Naive B cell (primary cell): ENCODE results near the gene ELF4. TPM values are rescaled to one million over a fixed set of nuclear protein-coding genes. Genes with fewer than 3 reads are reported as not detected.

Experiments
- ATAC-seq, 2 donors: fragments of 150-1000 bp; cut with Tn5 transposase; 2 replicates each; pipeline ENCODE4 v1.10.0; 2021; ENCODE audit warnings: low read depth in 2 of 2, mild to moderate bottlenecking in 2 of 2, moderate library complexity in 2 of 2
- DNase-seq: peaks from one replicate; pipeline ENCODE4 v3.0.0; 2022
- H3K27ac Mint-ChIP-seq, 6 donors: one replicate each; pipeline ENCODE4 v1.8.0; 2020 to 2022; ENCODE audit warnings: mild to moderate bottlenecking in 6 of 6, mixed read lengths in 6 of 6, moderate library complexity in 5 of 6, inconsistent platforms in 2 of 6
- H3K27me3 Mint-ChIP-seq, 3 donors: one replicate each; pipeline ENCODE4 v1.8.0; 2021 to 2022; ENCODE audit warnings: mixed read lengths in 3 of 3, mild to moderate bottlenecking in 1 of 3
- H3K36me3 Mint-ChIP-seq, 2 donors: one replicate each; pipeline ENCODE4 v1.8.0; 2020 to 2022; ENCODE audit warnings: mixed read lengths in 2 of 2, inconsistent platforms in 1 of 2, mild to moderate bottlenecking in 1 of 2
- H3K4me1 Mint-ChIP-seq, 3 donors: one replicate each; pipeline ENCODE4 v1.8.0; 2020 to 2022; ENCODE audit warnings: mixed read lengths in 3 of 3, inconsistent platforms in 1 of 3, mild to moderate bottlenecking in 1 of 3, moderate library complexity in 1 of 3
- H3K4me3 Mint-ChIP-seq, 8 donors: one replicate each; pipeline ENCODE4 v1.8.0; 2020 to 2022; ENCODE audit warnings: mild to moderate bottlenecking in 8 of 8, mixed read lengths in 8 of 8, moderate library complexity in 8 of 8, inconsistent platforms in 2 of 8
- H3K9me3 Mint-ChIP-seq, 7 donors: one replicate each; pipeline ENCODE4 v1.8.0; 2020 to 2022; ENCODE audit warnings: mixed read lengths in 7 of 7, mild to moderate bottlenecking in 5 of 7, inconsistent platforms in 2 of 7, moderate library complexity in 1 of 7
- polyA plus RNA-seq, 6 donors: library from polyadenylated mRNA; unstranded; fragments of 300-500 nt; fragmentation: Illumina TruSeq; gene quantifications; one replicate each; pipeline ENCODE4 v1.2.3, GENCODE V29; 2021; ENCODE audit warnings: low read depth in 6 of 6

The ELF4 gene
- polyA plus RNA-seq, 6 donors from 2014 or later, result 8.7 to 15.4 (median 9.7) TPM

GRCh38 chrX:130039847-130040246, 70.5 kb downstream of the ELF4 start:
- Mint-ChIP-seq H3K27ac (no peak overlapping the region), H3K27me3 (no peaks in the 10 kb centered on the region), H3K4me1 (no peaks in the 10 kb centered on the region), H3K9me3 (no peaks in the 10 kb centered on the region), H3K4me3 (no peak overlapping the region), H3K36me3 (peaks cover 0 to 4% of the 10 kb centered on the region in 2 donors)
- no peak for ATAC-seq
- DNase-seq, result no peak

- H3K4me3 Mint-ChIP-seq, result no peak overlapping the region
- no peaks in the 10 kb centered on the region for H3K27me3 Mint-ChIP-seq
- H3K27ac Mint-ChIP-seq, result peak overlapping the region in 1 of 6 donors; percentile 26
- DNase-seq (no peak), ATAC-seq (no peak)
- no peaks in the 10 kb centered on the region for H3K9me3 Mint-ChIP-seq
- no peaks in the 10 kb centered on the region for H3K36me3 Mint-ChIP-seq
- no peaks in the 10 kb centered on the region for H3K4me1 Mint-ChIP-seq
Observed at GRCh38 chrX:130034178-130034577, 76.1 kb downstream of the ELF4 start.

- H3K27ac Mint-ChIP-seq, result no peak overlapping the region
- H3K36me3 Mint-ChIP-seq, result no peaks in the 10 kb centered on the region
- peaks cover 0 to 5% (median 0%) of the 10 kb centered on the region in 3 donors for H3K4me1 Mint-ChIP-seq
- no peaks in the 10 kb centered on the region for H3K27me3 Mint-ChIP-seq
- no peak for ATAC-seq
- no peak overlapping the region for H3K4me3 Mint-ChIP-seq
- no peaks in the 10 kb centered on the region for H3K9me3 Mint-ChIP-seq
- DNase-seq, result no peak
Observed at GRCh38 chrX:130032552-130032951, 77.7 kb downstream of the ELF4 start.

GRCh38 chrX:130030826-130031225, 79.5 kb downstream of the ELF4 start:
- H3K27me3 Mint-ChIP-seq, result no peaks in the 10 kb centered on the region
- no peak overlapping the region for H3K4me3 Mint-ChIP-seq
- DNase-seq, result no peak
- no peaks in the 10 kb centered on the region for H3K9me3 Mint-ChIP-seq
- ATAC-seq, result no peak
- peaks cover 0 to 5% (median 0%) of the 10 kb centered on the region in 3 donors for H3K4me1 Mint-ChIP-seq
- no peak overlapping the region for H3K27ac Mint-ChIP-seq
- H3K36me3 Mint-ChIP-seq, result no peaks in the 10 kb centered on the region

GRCh38 chrX:130028196-130028595, 82.1 kb downstream of the ELF4 start:
- Mint-ChIP-seq H3K36me3 (peaks cover 0 to 5% of the 10 kb centered on the region in 2 donors), H3K4me3 (no peak overlapping the region), H3K4me1 (peaks cover 15 to 25% (median 15%) of the 10 kb centered on the region in 3 donors), H3K9me3 (peaks cover 0 to 3% (median 0%) of the 10 kb centered on the region in 7 donors), H3K27ac (peak overlapping the region in 1 of 6 donors; percentile 37), H3K27me3 (no peaks in the 10 kb centered on the region)
- ATAC-seq (no peak), DNase-seq (peak; percentile 40)

- peaks cover 0 to 5% of the 10 kb centered on the region in 2 donors for H3K36me3 Mint-ChIP-seq
- ATAC-seq, result no peak
- no peaks in the 10 kb centered on the region for H3K27me3 Mint-ChIP-seq
- DNase-seq, result no peak
- H3K27ac Mint-ChIP-seq, result no peak overlapping the region
- H3K9me3 Mint-ChIP-seq, result peaks cover 0 to 3% (median 0%) of the 10 kb centered on the region in 7 donors
- H3K4me3 Mint-ChIP-seq, result no peak overlapping the region
- H3K4me1 Mint-ChIP-seq, result peaks cover 15 to 25% (median 15%) of the 10 kb centered on the region in 3 donors
Observed at GRCh38 chrX:130027569-130027968, 82.7 kb downstream of the ELF4 start.

GRCh38 chrX:130025256-130025655, 85.0 kb downstream of the ELF4 start:
- Mint-ChIP-seq H3K4me1 (peaks cover 15 to 25% (median 15%) of the 10 kb centered on the region in 3 donors), H3K36me3 (peaks cover 0 to 5% of the 10 kb centered on the region in 2 donors), H3K27me3 (no peaks in the 10 kb centered on the region), H3K9me3 (peaks cover 0 to 3% (median 0%) of the 10 kb centered on the region in 7 donors), H3K4me3 (no peak overlapping the region), H3K27ac (peak overlapping the region in 2 of 6 donors; percentile 65 to 75)
- no peak for DNase-seq
- no peak for ATAC-seq

GRCh38 chrX:130024127-130024526, 86.2 kb downstream of the ELF4 start:
- Mint-ChIP-seq H3K36me3 (peaks cover 0 to 5% of the 10 kb centered on the region in 2 donors), H3K4me3 (peak overlapping the region in 7 of 8 donors; percentile 25 to 84 (median 67)), H3K27me3 (no peaks in the 10 kb centered on the region), H3K27ac (peak overlapping the region; percentile 55 to 96 (median 92)), H3K9me3 (peaks cover 0 to 3% (median 0%) of the 10 kb centered on the region in 7 donors), H3K4me1 (peaks cover 15 to 25% (median 15%) of the 10 kb centered on the region in 3 donors)
- peak; percentile 83 for DNase-seq
- ATAC-seq, result peak; percentile 99 to 100

- Mint-ChIP-seq H3K9me3 (peaks cover 0 to 3% (median 0%) of the 10 kb centered on the region in 7 donors), H3K36me3 (peaks cover 0 to 10% of the 10 kb centered on the region in 2 donors), H3K27me3 (no peaks in the 10 kb centered on the region), H3K4me3 (no peak overlapping the region), H3K27ac (no peak overlapping the region), H3K4me1 (peaks cover 15 to 21% (median 15%) of the 10 kb centered on the region in 3 donors)
- no peak for ATAC-seq
- DNase-seq, result no peak
Observed at GRCh38 chrX:130020661-130021324, 89.5 kb downstream of the ELF4 start.

- Mint-ChIP-seq H3K4me3 (no peak overlapping the region), H3K27me3 (no peaks in the 10 kb centered on the region), H3K27ac (peak overlapping the region in 1 of 6 donors; percentile 76), H3K9me3 (no peaks in the 10 kb centered on the region), H3K36me3 (peaks cover 0 to 20% of the 10 kb centered on the region in 2 donors), H3K4me1 (no peaks in the 10 kb centered on the region)
- DNase-seq (no peak), ATAC-seq (no peak)
Observed at GRCh38 chrX:130018143-130018542, 92.2 kb downstream of the ELF4 start.

- Mint-ChIP-seq H3K36me3 (peaks cover 0 to 20% of the 10 kb centered on the region in 2 donors), H3K27ac (no peak overlapping the region), H3K27me3 (no peaks in the 10 kb centered on the region), H3K4me3 (no peak overlapping the region), H3K4me1 (no peaks in the 10 kb centered on the region), H3K9me3 (no peaks in the 10 kb centered on the region)
- ATAC-seq (no peak), DNase-seq (no peak)
Observed at GRCh38 chrX:130015181-130015580, 95.1 kb downstream of the ELF4 start.

Other genes with a start within 250 kb of the ELF4 start
- 10 to 100 TPM in 1 of 6 donors, 1 to 10 TPM in 4, under 1 TPM in 1; 0.60 to 11.3 (median 6.4) TPM for gene UTP14A, start 204.3 kb downstream of the ELF4 start, polyA plus RNA-seq
- 1 to 10 TPM in 2 of 6 donors, under 1 TPM in 3, not detected in 1; 0.31 to 2.1 (median 0.70) TPM for gene BCORL1, start 127.9 kb downstream of the ELF4 start, polyA plus RNA-seq
- gene AIFM1, start 55.3 kb upstream of the ELF4 start, polyA plus RNA-seq, result 10 to 100 TPM; 13.6 to 24.2 (median 20.3) TPM
- 1 to 10 TPM in 4 of 6 donors, under 1 TPM in 1, not detected in 1; 0.69 to 2.2 (median 1.9) TPM for gene RAB33A, start 61.5 kb upstream of the ELF4 start, polyA plus RNA-seq
- 1 to 10 TPM; 3.0 to 6.9 (median 3.4) TPM for gene ZNF280C, start 158.4 kb upstream of the ELF4 start, polyA plus RNA-seq
- 1 to 10 TPM; 5.1 to 9.0 (median 7.7) TPM for gene SLC25A14, start 229.4 kb upstream of the ELF4 start, polyA plus RNA-seq